ENCODE results near the gene U2AF1. TPM values are rescaled to one million over a fixed set of nuclear protein-coding genes. Genes with fewer than 3 reads are reported as not detected.
"Not testable (repeated sequence)": the region's sequence is repeated elsewhere in the genome, so short reads cannot be mapped to it uniquely, and the experiment has no call there.

The U2AF1 gene
- total RNA-seq, 1 donor from 2014 or later = 52.6 TPM

DNA sequence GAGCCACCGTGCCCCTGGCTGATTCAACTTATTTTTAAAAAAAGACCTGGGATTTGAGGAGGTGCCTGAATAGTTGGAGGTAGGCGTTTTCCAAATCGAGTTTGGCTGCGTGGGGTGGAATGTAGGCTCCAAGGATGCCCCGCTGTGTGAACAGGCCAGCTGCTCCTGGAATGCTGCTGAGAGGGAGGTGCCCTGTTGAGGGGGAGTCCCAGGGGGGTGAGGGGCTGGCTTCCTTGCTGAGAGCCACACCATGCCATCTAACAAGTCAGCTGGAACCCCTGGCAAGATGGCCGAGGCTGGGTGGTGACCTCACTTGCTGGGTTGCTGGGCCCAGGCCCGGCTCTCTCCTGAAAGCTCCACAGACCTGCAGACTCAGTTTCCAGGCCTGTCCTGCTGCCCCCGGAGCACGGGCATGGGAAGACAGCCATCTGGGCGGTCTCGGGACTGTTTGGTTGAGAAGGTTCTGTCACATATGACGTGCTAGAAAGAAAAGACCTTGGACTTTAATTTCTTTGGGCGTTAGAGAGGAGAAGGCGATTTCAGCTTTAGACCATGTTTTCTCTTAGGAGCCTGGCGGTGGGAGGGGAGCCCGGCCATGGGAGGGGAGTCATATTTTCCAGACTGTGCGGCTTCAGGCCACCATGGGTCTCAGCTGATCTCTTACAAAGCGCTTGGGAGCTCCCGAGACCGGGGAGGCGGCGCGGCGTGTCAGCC is 24.6 kb downstream of the U2AF1 start:
- DNase-seq (ENCODE audit: low read depth, low spot score) = not testable (repeated sequence)

DNA sequence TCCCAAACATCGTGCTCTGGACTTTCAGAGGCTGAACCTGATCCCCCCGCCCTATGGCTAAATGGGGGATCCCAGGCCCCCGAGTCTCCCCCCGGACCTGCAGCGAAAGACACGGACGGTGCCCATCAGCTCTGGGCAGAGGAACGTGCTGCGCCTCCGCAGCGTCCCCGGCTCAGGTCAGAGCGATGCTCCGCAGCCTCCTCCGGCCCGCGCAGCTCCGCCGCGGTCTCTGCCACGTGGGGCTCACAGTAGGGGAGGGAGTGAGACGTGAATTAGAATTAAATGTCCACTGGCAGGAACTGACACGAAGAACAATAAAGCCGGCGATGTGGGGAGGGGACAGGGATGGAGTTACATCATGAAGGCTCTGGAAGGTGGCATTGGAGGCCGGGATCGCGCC is 30.7 kb downstream of the U2AF1 start:
- DNase-seq (ENCODE audit: low read depth, low spot score) = not testable (repeated sequence)

DNA sequence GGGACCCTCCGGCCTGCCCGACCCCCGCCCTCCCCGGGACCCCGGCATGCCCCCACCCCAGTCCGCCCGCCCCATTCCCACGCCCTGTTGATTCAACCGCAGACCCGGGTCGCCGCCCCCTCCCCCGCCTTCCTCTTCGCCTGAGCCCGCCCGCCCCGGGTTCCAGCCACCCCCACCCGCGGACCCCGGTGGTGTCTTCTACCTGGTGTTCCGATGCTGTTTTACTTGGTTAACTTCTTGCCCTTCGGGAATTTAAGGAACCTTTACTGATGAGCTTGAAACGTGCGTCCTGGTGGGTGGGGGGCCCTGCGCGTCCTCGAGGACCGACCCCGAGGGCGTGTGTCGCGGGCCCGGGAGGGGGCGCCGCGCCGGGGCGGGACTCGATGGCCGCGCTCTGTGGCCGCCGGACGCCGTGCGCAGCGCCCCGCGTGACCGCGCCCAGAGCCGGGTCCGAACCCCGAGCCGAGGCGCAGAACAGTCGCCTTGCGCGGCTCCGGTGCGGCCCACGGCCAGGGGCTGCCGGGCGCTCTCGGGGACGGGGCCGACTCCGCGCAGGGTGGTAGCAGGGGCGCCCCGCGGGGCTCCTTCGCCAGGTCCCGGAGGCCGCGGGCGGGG is 31.2 kb downstream of the U2AF1 start:
- DNase-seq (ENCODE audit: low read depth, low spot score) = not testable (repeated sequence)

DNA sequence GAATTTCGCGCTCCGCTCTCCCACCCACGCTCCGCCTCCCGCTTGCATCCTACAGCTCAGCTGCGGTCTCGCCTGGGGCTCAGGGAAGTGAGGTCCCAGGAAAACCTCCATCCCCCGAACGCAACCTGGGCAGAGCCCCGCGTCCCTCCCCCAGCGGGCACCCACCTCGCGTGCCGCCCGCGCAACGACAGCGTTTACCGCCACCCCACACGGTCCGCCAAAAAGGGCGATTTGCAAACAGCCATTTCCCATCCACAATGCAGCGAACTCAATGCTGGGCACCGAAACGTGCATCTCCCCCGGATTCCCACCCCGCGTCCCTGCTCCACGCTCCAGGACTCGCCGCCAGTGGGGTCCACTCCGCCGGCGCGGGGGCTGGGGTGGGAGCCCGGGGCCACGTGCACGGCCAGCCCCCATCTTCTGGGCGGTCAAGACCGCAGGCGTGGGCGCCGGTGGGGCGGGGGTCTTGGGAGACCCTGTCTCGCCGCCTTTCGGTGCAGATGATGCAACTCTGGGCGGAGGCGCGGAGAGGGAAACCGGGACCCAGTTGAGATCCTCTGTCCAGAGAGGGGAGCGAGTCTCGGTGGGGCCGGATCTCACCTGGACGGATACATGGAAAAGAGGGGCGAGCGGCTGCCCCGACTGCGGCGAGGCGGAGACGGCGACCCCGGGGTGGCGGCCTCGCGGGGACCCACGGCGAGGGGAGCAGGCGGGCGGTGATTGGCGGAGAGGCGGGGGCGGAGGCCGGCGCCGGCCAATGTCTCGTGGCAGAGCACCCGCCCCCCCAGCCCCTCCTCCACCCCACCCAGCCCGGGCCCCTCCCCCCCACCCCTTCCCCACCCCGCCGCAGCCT is 32.0 kb downstream of the U2AF1 start, which contains the start of gene CBS:
Gene CBS, minus strand, starts transcription at position 666 of the 853 bp plus-strand sequence. CDS start 3,642 bp downstream, outside the sequence.
- DNase-seq (ENCODE audit: low read depth, low spot score) = not testable (repeated sequence)

DNA sequence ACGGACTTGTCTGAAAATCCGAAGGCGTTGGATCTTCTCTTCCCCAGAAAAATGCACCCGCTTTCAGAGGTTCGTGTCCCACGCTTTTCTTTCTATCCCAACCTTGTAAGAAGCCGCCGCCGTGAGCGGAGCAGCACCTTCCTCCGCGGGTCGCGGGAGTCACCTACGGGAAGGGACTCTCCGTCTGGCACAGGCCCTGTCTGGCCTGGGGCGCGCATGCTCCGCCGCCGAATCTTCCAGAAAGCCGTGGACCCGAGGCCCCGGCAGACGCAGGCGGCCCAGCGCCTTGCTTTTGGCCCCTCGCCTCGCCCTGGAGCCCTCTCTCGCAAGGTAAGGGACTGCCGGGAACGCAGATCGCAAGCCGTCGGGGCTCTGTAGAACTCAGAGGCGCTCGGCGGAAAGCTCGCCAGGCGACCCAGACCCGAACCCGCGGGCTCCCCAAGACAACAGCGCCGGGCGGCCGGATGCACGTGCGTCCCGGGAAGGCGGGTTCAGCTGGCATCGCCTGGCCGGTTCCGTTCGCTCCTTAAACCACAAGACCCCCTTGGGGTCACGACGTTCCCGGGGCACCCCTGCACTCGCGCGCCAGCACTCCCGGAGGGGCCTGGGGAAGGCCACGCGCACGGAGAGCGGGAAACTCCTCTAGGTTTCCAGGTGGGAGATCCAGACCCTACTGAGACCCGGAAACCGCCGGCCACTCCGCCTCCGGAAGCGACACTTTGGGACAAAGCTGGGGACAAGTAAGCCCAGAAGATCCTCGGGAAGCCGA is 32.8 kb downstream of the U2AF1 start:
- not testable (repeated sequence) for DNase-seq (ENCODE audit: low read depth, low spot score)

DNA sequence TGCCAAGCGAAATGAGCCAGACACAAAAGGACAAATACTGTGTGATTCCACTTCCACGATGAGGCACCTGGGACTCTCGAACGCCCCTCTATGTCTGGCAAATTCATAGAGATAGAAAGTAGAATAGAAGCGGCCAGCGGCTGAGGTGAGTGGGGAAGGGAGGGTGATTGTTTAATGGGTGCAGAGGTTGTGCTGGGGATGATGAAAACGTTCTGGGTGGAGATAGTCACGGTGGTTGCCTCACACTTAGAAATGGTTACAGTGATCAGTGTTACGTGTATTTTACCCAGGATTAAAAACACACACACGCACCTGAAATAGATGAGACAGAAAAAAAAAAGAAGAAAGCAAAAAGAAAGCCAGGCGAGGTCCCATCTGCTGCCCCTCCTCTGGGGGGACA is 34.6 kb downstream of the U2AF1 start:
- DNase-seq (ENCODE audit: low read depth, low spot score) = not testable (repeated sequence)

DNA sequence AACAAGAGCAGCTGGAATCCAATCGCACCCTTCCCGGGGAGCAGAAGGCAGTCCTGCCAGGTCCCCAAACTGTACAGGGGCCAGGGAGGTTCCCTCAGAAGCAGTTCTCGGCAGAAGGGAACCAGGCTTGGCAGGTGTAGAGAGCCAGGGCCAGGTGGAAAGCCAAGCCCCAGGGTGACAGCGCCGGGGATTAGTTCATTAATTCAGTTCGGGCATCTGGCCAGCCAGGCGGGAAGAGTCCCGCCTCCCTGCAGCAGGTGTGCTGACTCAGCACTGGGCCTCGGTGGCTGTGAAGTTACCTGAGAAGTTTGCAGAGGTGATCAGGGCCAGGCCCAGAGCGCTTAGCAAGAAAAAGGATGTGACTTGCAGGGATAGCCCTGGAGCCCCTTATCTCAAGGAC is 37.7 kb downstream of the U2AF1 start:
- not testable (repeated sequence) for DNase-seq (ENCODE audit: low read depth, low spot score)

DNA sequence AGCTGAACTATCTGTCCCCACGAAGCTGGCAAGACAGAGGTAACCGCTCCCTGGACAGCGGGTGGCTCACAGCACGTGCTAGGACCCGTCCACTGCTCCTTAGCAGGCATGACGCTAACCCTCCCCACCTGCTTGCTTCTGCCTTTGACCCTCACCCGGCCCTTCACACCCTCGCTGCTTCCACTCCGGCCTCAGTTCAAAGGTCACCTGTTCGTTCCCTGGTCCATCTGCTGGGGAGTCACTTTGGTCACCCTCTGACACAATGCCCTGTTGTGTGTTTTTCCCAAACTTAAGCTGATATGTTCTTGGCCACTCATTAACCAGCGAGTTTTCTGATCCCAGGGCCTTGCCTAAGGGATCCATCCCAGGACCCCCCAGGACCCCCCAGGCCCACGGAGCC is 39.3 kb downstream of the U2AF1 start:
- DNase-seq (ENCODE audit: low read depth, low spot score) = not testable (repeated sequence)

DNA sequence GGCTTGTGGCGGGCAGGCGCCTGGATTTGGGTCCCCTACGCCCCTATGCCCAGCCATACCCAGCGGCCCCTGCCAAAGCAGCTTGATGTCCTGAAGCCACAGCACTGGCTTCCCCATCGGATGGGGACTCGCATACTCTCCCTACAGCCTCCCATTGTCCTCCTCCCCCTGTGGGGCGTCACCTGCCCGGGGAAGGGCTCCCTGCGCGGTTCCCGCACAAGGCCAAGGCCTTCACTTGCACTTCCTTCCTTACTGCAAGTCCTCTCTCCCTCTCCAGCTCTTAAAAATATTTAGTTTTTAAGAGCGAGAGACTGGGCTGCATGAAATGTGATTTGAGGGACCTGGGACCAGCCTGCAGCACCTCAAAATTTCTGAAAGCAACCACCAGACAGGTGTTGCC is 40.7 kb downstream of the U2AF1 start:
- DNase-seq (ENCODE audit: low read depth, low spot score) = not testable (repeated sequence)

DNA sequence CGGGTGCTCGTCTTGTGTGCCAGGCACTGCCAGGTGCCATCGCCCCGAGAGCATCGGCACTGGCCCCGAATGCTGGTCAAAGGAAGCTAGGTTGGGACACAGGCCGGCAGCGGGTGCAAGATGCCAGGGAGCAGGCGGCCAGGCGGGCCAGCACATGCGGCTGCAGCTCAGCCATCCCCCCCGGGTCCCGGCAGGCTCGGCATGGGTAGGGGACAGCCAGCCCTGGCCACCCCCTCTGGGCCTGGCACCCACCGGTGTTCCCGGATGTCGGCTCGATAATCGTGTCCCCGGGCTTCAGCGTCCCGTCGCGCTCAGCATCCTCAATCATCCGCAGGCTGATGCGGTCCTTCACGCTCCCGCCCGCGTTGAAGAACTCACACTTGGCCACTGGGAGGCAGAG is 41.4 kb downstream of the U2AF1 start:
- DNase-seq (ENCODE audit: low read depth, low spot score) = not testable (repeated sequence)

DNA sequence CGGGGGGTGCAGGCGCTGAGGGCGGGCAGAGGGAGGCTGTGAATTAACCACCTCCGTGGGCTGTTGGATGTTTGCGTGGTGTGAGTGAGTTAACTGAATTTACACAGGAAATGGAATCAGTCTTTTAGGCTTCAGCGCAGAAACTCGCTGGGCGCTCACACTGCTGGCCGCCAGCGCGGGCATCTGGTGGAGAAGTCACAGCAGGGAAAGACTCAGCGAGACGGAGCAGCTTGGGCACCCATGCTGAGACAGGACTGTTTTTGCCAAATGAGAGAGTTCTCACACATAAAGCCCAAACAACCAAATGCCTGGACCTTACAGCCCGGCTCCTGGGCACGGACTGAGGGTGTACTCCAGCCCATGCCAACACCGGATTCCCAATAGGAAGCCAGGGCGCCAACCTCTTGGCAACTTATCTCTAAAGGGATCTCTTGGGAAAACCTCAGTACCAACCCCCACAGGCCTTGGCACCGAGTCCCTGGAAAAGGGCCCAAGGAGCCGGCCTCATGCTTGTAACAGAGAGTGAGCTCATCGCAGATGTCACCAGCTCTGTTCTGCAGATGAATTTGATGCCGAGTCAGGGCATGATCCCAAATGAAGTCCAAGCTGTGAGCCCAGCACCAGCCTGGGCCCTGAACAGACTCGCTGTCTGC is 43.0 kb downstream of the U2AF1 start:
- DNase-seq (ENCODE audit: low read depth, low spot score) = not testable (repeated sequence)

DNA sequence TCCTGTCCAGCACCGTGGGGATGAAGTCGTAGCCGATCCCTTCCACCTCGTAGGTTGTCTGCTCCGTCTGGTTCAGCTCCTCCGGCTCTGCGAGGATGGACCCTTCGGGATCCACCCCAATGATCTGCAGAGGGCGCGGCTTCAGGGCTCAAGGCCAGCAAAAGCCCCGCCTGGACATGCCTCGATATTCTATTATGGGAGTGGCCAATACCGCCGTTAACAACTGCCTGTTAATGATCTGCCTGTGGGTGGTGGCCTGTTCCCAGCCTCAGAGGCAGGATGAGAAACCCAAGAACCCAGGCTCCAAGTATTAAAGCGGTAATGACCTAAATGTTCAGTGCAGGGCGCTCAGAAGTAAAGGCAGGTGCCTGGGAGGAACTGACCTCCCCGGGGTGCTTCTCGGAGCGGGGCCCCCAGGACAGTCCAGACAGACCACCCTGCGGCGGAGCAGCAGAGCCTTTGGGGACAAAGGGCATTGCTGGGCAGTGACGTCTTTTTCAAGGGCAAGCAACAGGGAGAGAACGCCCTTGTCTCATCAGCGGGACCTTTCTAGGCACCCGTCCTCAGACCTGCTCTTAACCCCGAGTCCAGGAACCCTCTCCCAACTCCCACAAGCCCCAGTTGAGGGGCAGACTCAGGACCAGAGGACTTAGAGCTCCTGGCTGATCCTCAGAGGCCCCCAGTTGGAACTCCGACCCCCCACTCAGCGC is 44.3 kb downstream of the U2AF1 start:
- not testable (repeated sequence) for DNase-seq (ENCODE audit: low read depth, low spot score)

DNA sequence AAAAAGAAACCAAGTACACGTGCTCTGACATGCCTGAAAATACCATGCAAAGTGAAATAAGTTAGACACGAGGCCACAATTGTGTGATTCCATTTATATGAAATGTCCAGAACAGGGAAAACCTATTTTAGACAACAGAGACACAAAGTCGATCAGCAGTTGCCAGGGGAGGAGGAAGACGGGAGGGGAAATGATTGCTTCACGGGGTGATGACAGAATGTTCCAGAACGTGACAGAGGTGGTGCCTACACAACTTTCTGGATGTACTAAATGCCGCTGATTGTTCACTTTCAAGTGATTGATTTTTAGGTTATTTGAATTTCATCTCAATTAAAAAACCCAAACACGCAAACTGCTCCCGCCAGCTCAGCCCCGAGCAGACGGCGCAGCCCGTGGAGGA is 54.3 kb downstream of the U2AF1 start:
- DNase-seq (ENCODE audit: low read depth, low spot score) = not testable (repeated sequence)

DNA sequence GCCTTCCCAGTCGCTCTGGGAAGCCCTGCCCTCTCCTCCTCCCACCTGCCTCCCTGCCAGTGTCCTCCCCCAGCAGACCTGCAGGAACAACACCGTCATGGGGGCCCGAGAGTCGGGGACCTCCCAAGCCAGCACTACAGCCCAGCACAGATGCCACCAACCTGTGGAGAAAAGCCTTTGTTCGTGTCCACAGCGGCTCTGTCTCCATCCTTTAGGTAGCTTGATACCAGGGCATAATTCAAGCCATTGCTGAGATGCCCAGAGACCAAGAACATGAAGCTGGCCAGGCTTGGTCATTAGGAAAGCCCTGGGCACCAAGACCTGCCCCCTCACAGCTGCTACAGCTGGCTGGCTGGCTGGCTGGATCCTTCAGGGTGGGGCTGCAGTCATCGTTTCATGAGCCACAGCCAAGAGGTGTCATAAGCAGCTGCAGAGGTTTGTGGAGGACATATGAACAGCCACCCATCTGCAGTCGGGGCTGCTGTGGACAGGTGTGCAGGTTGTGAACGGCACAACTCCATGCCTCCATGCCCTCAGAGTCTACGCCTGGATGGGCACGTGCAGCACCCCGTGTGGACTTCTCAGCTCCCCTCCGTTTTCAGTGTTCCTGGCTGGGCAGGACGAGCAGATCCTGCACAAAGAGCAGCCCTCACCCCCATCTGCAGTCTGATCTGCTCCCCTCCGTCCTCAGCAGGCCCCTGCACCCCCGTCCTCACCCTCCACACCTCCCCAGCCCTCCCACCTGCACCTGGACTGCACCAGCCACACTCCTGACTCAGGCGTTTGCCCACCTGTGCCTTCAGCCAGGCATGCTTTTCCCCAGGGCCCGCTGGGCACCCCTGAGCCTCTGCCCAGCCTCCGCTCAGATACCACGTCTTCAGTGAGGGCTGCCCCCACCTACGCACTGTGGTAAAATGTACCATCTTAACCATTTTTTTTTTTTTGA is 61.2 kb downstream of the U2AF1 start:
- not testable (repeated sequence) for DNase-seq (ENCODE audit: low read depth, low spot score)

DNA sequence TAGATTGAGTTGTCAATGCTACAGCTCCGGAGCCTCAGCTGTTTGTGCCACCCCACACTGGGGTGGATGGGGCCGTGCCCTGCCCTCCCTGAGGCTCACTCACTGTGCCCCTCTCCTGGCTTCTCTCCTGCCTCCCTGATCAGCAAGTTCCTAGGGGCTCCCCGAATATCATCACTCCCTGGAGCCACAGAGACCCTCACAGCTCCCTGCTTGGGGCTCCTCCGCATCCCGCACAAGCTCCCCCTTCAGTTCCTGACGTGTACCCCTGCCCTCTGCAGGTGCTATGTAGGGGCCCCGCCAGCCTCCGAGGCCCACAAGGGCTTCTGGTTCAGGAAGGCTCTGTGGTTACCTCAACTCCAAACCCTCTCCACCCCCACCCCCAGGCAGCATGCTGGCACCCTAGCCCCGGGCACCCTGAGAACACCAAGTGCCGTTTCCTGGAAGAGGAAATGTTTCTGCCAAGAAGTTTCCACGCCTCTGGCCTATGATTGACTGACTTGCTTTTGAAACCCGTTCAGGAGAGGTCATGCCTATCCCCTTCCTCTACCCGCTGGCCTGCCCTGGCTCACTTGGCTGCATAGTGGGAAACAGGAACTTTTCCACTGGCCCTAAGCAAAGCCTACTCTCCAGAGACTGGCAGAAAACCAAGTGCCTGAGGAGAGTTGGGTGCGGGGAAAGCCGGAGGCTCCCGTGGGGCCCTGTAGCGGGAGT is 62.0 kb downstream of the U2AF1 start:
- not testable (repeated sequence) for DNase-seq (ENCODE audit: low read depth, low spot score)

DNA sequence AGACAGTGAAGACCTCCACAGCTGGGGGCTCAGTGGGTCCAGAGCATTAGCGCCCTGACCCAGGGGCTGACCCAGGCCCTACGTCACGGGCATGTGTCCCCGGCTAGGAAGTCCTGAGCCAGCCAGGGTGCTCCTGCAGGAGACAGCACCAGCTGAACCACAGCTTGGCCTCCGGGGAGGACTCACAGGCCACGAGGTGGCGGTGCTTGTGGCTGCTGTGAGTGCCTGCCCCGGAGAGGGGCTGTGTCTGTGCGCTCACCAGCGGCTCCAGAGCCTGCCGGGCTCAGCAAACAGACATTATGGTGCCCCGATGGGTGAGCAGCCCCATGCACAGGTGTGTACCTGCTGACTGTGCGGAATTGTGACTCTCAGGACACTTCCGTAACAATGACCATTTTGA is 62.8 kb downstream of the U2AF1 start:
- not testable (repeated sequence) for DNase-seq (ENCODE audit: low read depth, low spot score)

DNA sequence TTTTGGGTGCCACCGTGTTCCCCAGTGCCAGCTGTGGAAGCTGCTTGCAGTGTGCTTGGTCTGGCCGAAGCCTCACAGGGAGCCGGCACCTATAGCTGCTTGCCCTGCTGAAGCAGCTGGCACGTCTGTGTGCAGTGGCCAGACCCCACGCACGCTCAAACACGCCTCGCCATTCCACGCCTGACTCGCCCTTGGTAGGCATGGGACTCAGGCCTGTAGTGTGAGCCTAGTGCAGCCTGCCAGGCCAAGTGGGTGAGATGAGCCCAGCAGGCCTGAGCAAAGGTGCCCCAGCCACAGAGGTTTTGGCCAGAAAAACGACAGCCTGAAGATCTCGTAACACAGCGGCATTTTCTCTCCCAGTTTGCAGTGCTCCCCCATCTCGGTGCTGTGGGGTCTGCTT is 64.1 kb downstream of the U2AF1 start:
- not testable (repeated sequence) for DNase-seq (ENCODE audit: low read depth, low spot score)

Measured in pulmonary artery endothelial cell (primary cell).